Measurements from ENCODE around the gene PXT1. TPM values are rescaled to one million over a fixed set of nuclear protein-coding genes. Genes with fewer than 3 reads are reported as not detected.
A peak's percentile ranks its signal among the peaks of the same experiment; 100 is the strongest.

Gene PXT1
- total and polyA plus RNA-seq, 9 of the 15 experiments (the other 6 are each of a cell fraction or from before 2014, with no cell fraction given): 0.09 to 0.11 (median 0.10) TPM; not detected in 5

DNA sequence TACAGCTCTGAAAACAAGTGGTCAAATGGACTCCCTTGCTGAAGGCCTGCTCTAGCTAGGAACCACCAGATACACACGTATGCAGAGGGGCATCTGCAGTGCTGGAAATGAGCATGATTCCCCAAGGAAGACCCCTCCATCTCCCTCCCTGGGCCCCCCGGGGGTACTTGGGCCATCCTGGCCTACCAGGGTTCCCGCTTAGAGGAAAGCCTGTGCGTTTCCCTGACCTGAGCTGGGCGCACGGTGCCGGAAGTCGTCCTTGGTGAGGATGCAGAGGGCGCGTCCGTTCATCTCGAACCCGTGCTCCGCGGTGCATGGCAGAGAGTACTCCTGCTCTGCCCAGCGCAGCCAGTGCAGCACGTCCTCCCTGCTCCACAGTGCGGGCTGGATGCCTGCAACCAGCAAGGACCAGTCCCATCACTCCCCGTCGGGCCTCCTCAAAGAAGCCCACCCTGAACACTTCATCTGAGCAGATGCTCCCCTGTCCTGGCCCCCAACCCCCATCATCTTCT is 67.0 kb downstream of the PXT1 start:
- ChIA-PET POLR2A (interaction anchor here (0.6 to 0.8 kb wide), 2 partner anchors 10 to 626 kb away, joined by 3 read pairs; no protein-coding TSS in a partner anchor), CTCF (ENCODE audit: low intra/inter-chr PET ratio) (no interaction called here)

GRCh38 chr6:36374972-36375371 is 67.7 kb downstream of the PXT1 start:
- no peak overlapping the region for H3K27ac ChIP-seq (ENCODE audit: extremely low read depth, low read depth, low read length)
- ATAC-seq (no peak), FAIRE-seq (no peak), DNase-seq (ENCODE audit: extremely low read depth in 1 of 4, low spot score in 3 of 4) (no peak)
- ChIA-PET POLR2A (interaction anchor here (0.6 to 1.3 kb wide), 4 partner anchors 11 to 627 kb away, joined by 3 to 4 read pairs (median 4); no protein-coding TSS in a partner anchor), CTCF (ENCODE audit: low intra/inter-chr PET ratio) (interaction anchor here (0.7 kb wide), 1 partner anchor 1058 kb away, joined by 5 read pairs; no protein-coding TSS in a partner anchor)
- no peak overlapping the region for H3K9ac ChIP-seq (ENCODE audit: insufficient read depth in 1 of 2, low read depth in 2 of 2, low read length in 2 of 2)
- no peak overlapping the region for H3K4me2 ChIP-seq (ENCODE audit: insufficient read depth, low read length)
- H3K4me3 ChIP-seq: no peak overlapping the region
- intact Hi-C loops (cut with micrococcal nuclease): no loop called here
- no peaks in the 10 kb centered on the region for H3K9me3 ChIP-seq (replicated peaks; ENCODE audit: control insufficient read depth, insufficient read depth, low read depth, low read length)
- H3K27me3 ChIP-seq (ENCODE audit: control insufficient read depth in 2 of 2, insufficient read depth in 2 of 2, low read length in 2 of 2): peaks cover 40 to 77% of the 10 kb centered on the region in 2 experiments
- H4K20me1 ChIP-seq (replicated peaks; ENCODE audit: control insufficient read depth, insufficient read depth, low read length): no peaks in the 10 kb centered on the region
- in situ Hi-C loops (cut with MboI): no loop called here
- H3K4me1 ChIP-seq (replicated peaks in 1 of 2; ENCODE audit: control insufficient read depth in 2 of 2, insufficient read depth in 2 of 2, low read length in 2 of 2): peaks cover 0 to 7% of the 10 kb centered on the region in 2 experiments; a peak in 1 of 5 replicates
- H3K79me2 ChIP-seq (ENCODE audit: control insufficient read depth, insufficient read depth, low read length): no peaks in the 10 kb centered on the region
- no TSS peak for BruUV-seq (replicated peaks)
- no peak overlapping the region for H2AFZ ChIP-seq (ENCODE audit: low read depth, low read length)
- no peaks in the 10 kb centered on the region for H3K36me3 ChIP-seq (ENCODE audit: control insufficient read depth, insufficient read depth, low read length)
- no peaks in the 10 kb centered on the region for H3K9me1 ChIP-seq (ENCODE audit: control insufficient read depth, insufficient read depth, low read length)
- WGBS (ENCODE audit: insufficient coverage, low coverage, missing lambda C conversion rate): 17% methylated on average over 7 of the region's 8 CpGs
- TF ChIP-seq, protein P1, sequence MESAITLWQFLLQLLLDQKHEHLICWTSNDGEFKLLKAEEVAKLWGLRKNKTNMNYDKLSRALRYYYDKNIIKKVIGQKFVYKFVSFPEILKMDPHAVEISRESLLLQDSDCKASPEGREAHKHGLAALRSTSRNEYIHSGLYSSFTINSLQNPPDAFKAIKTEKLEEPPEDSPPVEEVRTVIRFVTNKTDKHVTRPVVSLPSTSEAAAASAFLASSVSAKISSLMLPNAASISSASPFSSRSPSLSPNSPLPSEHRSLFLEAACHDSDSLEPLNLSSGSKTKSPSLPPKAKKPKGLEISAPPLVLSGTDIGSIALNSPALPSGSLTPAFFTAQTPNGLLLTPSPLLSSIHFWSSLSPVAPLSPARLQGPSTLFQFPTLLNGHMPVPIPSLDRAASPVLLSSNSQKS (CRISPR knock-in tag; IDR thresholded peaks at IDR 0.05): no peak
- peak; percentile 48 for TF ChIP-seq ZNF316 (IDR thresholded peaks at IDR 0.05)
- TF ChIP-seq, protein P2, sequence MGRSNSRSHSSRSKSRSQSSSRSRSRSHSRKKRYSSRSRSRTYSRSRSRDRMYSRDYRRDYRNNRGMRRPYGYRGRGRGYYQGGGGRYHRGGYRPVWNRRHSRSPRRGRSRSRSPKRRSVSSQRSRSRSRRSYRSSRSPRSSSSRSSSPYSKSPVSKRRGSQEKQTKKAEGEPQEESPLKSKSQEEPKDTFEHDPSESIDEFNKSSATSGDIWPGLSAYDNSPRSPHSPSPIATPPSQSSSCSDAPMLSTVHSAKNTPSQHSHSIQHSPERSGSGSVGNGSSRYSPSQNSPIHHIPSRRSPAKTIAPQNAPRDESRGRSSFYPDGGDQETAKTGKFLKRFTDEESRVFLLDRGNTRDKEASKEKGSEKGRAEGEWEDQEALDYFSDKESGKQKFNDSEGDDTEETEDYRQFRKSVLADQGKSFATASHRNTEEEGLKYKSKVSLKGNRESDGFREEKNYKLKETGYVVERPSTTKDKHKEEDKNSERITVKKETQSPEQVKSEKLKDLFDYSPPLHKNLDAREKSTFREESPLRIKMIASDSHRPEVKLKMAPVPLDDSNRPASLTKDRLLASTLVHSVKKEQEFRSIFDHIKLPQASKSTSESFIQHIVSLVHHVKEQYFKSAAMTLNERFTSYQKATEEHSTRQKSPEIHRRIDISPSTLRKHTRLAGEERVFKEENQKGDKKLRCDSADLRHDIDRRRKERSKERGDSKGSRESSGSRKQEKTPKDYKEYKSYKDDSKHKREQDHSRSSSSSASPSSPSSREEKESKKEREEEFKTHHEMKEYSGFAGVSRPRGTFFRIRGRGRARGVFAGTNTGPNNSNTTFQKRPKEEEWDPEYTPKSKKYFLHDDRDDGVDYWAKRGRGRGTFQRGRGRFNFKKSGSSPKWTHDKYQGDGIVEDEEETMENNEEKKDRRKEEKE (IDR thresholded peaks at IDR 0.05; ENCODE audit: borderline replicate concordance in 1 of 2, control insufficient read depth in 1 of 2, low read depth in 2 of 2, low read length in 1 of 2): no peak
- TF ChIP-seq ZFX (CRISPR knock-in tag; IDR thresholded peaks at IDR 0.05): no peak
- no peak for TF ChIP-seq SIRT6 (IDR thresholded peaks at IDR 0.05; ENCODE audit: low read depth, low read length)
- no peak for TF ChIP-seq ZNF707 (CRISPR knock-in tag; conservative IDR thresholded peaks at IDR 0.05)
- no peak for TF ChIP-seq ZNF133 (CRISPR knock-in tag; IDR thresholded peaks at IDR 0.05)
- no peak for TF ChIP-seq TRIM28 (IDR thresholded peaks at IDR 0.05)
- TF ChIP-seq MCM5 (IDR thresholded peaks at IDR 0.05; ENCODE audit: low read depth): no peak
- no peak for TF ChIP-seq E2F3 (CRISPR knock-in tag; IDR thresholded peaks at IDR 0.05)
- no peak for TF ChIP-seq DACH1 (IDR thresholded peaks at IDR 0.05; ENCODE audit: partially characterized antibody)

More for the DNA sequence above, 67.0 kb downstream of the PXT1 start:
- TF ChIP-seq BMI1 (IDR thresholded peaks at IDR 0.05; ENCODE audit: low read length) (no peak), PHB (CRISPR knock-in tag; IDR thresholded peaks at IDR 0.05) (no peak), PRPF4 (IDR thresholded peaks at IDR 0.05; ENCODE audit: insufficient read depth, low read depth, low read length, poor library complexity, severe bottlenecking) (no peak), TEAD1 (CRISPR knock-in tag; IDR thresholded peaks at IDR 0.05) (no peak), NR2C1 (IDR thresholded peaks at IDR 0.05) (no peak), NR2C1 (tag; IDR thresholded peaks at IDR 0.05) (no peak)
- in situ Hi-C loops (cut with MboI): no loop called here
- no peaks in the 10 kb centered on the region for H3K9me1 ChIP-seq (ENCODE audit: control insufficient read depth, insufficient read depth, low read length)
- intact Hi-C loops (cut with micrococcal nuclease): no loop called here
- H3K27me3 ChIP-seq (ENCODE audit: control insufficient read depth in 2 of 2, insufficient read depth in 2 of 2, low read length in 2 of 2): peaks cover 44 to 84% of the 10 kb centered on the region in 2 experiments
- no peak overlapping the region for H3K9ac ChIP-seq (ENCODE audit: insufficient read depth in 1 of 2, low read depth in 2 of 2, low read length in 2 of 2)
- 3% methylated on average over 20 of the region's 20 CpGs for WGBS (ENCODE audit: insufficient coverage, low coverage, missing lambda C conversion rate)
- H3K9me3 ChIP-seq (replicated peaks; ENCODE audit: control insufficient read depth, insufficient read depth, low read depth, low read length): no peaks in the 10 kb centered on the region
- H2AFZ ChIP-seq (ENCODE audit: low read depth, low read length): no peak overlapping the region
- H3K4me2 ChIP-seq (ENCODE audit: insufficient read depth, low read length): no peak overlapping the region
- ATAC-seq: no peak
- BruUV-seq (replicated peaks): no TSS peak
- no peaks in the 10 kb centered on the region; the same call in 1 of the 2 replicates for H4K20me1 ChIP-seq (replicated peaks; ENCODE audit: control insufficient read depth, insufficient read depth, low read length)
- H3K4me3 ChIP-seq: no peak overlapping the region
- no peak overlapping the region for H3K27ac ChIP-seq (ENCODE audit: extremely low read depth, low read depth, low read length)
- H3K79me2 ChIP-seq (ENCODE audit: control insufficient read depth, insufficient read depth, low read length): no peaks in the 10 kb centered on the region
- no peak for DNase-seq (ENCODE audit: extremely low read depth in 1 of 4, low spot score in 3 of 4)
- H3K4me1 ChIP-seq (replicated peaks in 1 of 2; ENCODE audit: control insufficient read depth in 2 of 2, insufficient read depth in 2 of 2, low read length in 2 of 2): peaks cover 0 to 7% of the 10 kb centered on the region in 2 experiments; a peak in 1 of 5 replicates
- H3K36me3 ChIP-seq (ENCODE audit: control insufficient read depth, insufficient read depth, low read length): no peaks in the 10 kb centered on the region
- FAIRE-seq: no peak
